ENCODE data around the gene TCP11. TPM values are rescaled to one million over a fixed set of nuclear protein-coding genes. Genes with fewer than 3 reads are reported as not detected.

TCP11 gene
- total RNA-seq, 1 donor from 2014 or later, result 0.13 TPM

- DNase-seq (ENCODE audit: low read depth in 2 of 2), result no peak
Measured at GRCh38 chr6:35082733-35083403, 58.3 kb downstream of the TCP11 start.

GRCh38 chr6:35082046-35082732 lies 59.0 kb downstream of the TCP11 start:
- DNase-seq (ENCODE audit: low read depth in 2 of 2), result no peak

GRCh38 chr6:35081426-35081851 lies 59.7 kb downstream of the TCP11 start:
- DNase-seq (ENCODE audit: low read depth in 2 of 2), result no peak

GRCh38 chr6:35080821-35081425 lies 60.2 kb downstream of the TCP11 start:
- no peak for DNase-seq (ENCODE audit: low read depth in 2 of 2)

GRCh38 chr6:35080016-35080680 lies 61.0 kb downstream of the TCP11 start:
- no peak for DNase-seq (ENCODE audit: low read depth in 2 of 2)

- DNase-seq (ENCODE audit: low read depth in 2 of 2), result no peak
Measured at GRCh38 chr6:35079311-35080000, 61.7 kb downstream of the TCP11 start.

GRCh38 chr6:35078896-35079295 lies 62.2 kb downstream of the TCP11 start:
- DNase-seq (ENCODE audit: low read depth in 2 of 2), result no peak

- DNase-seq (ENCODE audit: low read depth in 2 of 2), result no peak
Measured at GRCh38 chr6:35078226-35078850, 62.8 kb downstream of the TCP11 start.

GRCh38 chr6:35077713-35078105 lies 63.4 kb downstream of the TCP11 start:
- no peak for DNase-seq (ENCODE audit: low read depth in 2 of 2)

- DNase-seq (ENCODE audit: low read depth in 2 of 2), result no peak
Measured at GRCh38 chr6:35076997-35077712, 64.0 kb downstream of the TCP11 start.

- DNase-seq (ENCODE audit: low read depth in 2 of 2), result no peak
Measured at GRCh38 chr6:35073766-35074471, 67.2 kb downstream of the TCP11 start.

GRCh38 chr6:35073211-35073610 lies 67.9 kb downstream of the TCP11 start:
- no peak for DNase-seq (ENCODE audit: low read depth in 2 of 2)

GRCh38 chr6:35072698-35073055 lies 68.5 kb downstream of the TCP11 start:
- DNase-seq (ENCODE audit: low read depth in 2 of 2), result no peak

GRCh38 chr6:35072051-35072697 lies 69.0 kb downstream of the TCP11 start:
- peak in 1 of 2 donors; percentile 45 for DNase-seq (ENCODE audit: low read depth in 2 of 2)

- no peak for DNase-seq (ENCODE audit: low read depth in 2 of 2)
Measured at GRCh38 chr6:35071347-35071994, 69.7 kb downstream of the TCP11 start.

- no peak for DNase-seq (ENCODE audit: low read depth in 2 of 2)
Measured at GRCh38 chr6:35070111-35070510, 71.0 kb downstream of the TCP11 start.

GRCh38 chr6:35069262-35069661 lies 71.9 kb downstream of the TCP11 start:
- no peak for DNase-seq (ENCODE audit: low read depth in 2 of 2)

- no peak for DNase-seq (ENCODE audit: low read depth in 2 of 2)
Measured at GRCh38 chr6:35068644-35069043, 72.5 kb downstream of the TCP11 start.

- no peak for DNase-seq (ENCODE audit: low read depth in 2 of 2)
Measured at GRCh38 chr6:35068206-35068605, 72.9 kb downstream of the TCP11 start.
